Measurements from ENCODE around the gene KRTAP4-11.
"Not testable (repeated sequence)": the region's sequence is repeated elsewhere in the genome, so short reads cannot be mapped to it uniquely, and the experiment has no call there.

KRTAP4-11 gene

GRCh38 chr17:41150026-41150425, 31.9 kb upstream of the KRTAP4-11 start:
- no peak overlapping the region for H3K27ac ChIP-seq (ENCODE audit: insufficient read depth in 1 of 2, low read depth in 1 of 2, low read length in 2 of 2, poor library complexity in 1 of 2, severe bottlenecking in 2 of 2)
- no peak for DNase-seq
- no peak overlapping the region for H3K4me3 ChIP-seq (ENCODE audit: control insufficient read depth in 1 of 7, extremely low read depth in 1 of 7, insufficient read depth in 4 of 7, low read depth in 2 of 7, low read length in 6 of 7)
- H3K27me3 ChIP-seq (replicated peaks in 2 of 5; ENCODE audit: control insufficient read depth in 4 of 5, insufficient read depth in 5 of 5, low read length in 4 of 5) = peaks cover 0 to 3% (median 0%) of the 10 kb centered on the region in 5 experiments
- WGBS (ENCODE audit: insufficient coverage) = 95% methylated on average over 4 of the region's 4 CpGs
- H3K9me3 ChIP-seq (ENCODE audit: control extremely low read depth in 1 of 5, control insufficient read depth in 4 of 5, insufficient read depth in 2 of 5, low read depth in 1 of 5, low read length in 4 of 5) = peaks cover 0 to 3% (median 0%) of the 10 kb centered on the region in 5 experiments
- H3K36me3 ChIP-seq (ENCODE audit: control insufficient read depth in 4 of 4, insufficient read depth in 4 of 4, low read length in 3 of 4) = no peaks in the 10 kb centered on the region
- ChIA-PET CTCF (interaction anchor here (0.6 kb wide), 1 partner anchor 9 kb away, joined by 3 read pairs; no protein-coding TSS in a partner anchor), POLR2A (no interaction called here)
- H3K4me1 ChIP-seq (ENCODE audit: control extremely low read depth in 1 of 4, control insufficient read depth in 4 of 4, insufficient read depth in 4 of 4, low read length in 3 of 4) = peaks cover 0 to 8% (median 0%) of the 10 kb centered on the region in 4 experiments

GRCh38 chr17:41149652-41149985, 31.4 kb upstream of the KRTAP4-11 start, which contains the start of gene KRTAP4-5:
Gene KRTAP4-5, minus strand, starts transcription at chr17:41149825. Its CDS starts 58 bp downstream, at chr17:41149767.
- Histone ChIP-seq H3K36me3 (ENCODE audit: control insufficient read depth in 4 of 4, insufficient read depth in 4 of 4, low read length in 3 of 4) (no peaks in the 10 kb centered on the region), H3K4me1 (ENCODE audit: control extremely low read depth in 1 of 4, control insufficient read depth in 4 of 4, insufficient read depth in 4 of 4, low read length in 3 of 4) (peaks cover 0 to 8% (median 0%) of the 10 kb centered on the region in 4 experiments), H3K9me3 (ENCODE audit: control extremely low read depth in 1 of 5, control insufficient read depth in 4 of 5, insufficient read depth in 2 of 5, low read depth in 1 of 5, low read length in 4 of 5) (peaks cover 0 to 3% (median 0%) of the 10 kb centered on the region in 5 experiments), H3K4me3 (ENCODE audit: control insufficient read depth in 1 of 7, extremely low read depth in 1 of 7, insufficient read depth in 4 of 7, low read depth in 2 of 7, low read length in 6 of 7) (no peak within 1 kb of the TSS), H3K27ac (ENCODE audit: insufficient read depth in 1 of 2, low read depth in 1 of 2, low read length in 2 of 2, poor library complexity in 1 of 2, severe bottlenecking in 2 of 2) (no peak within 1 kb of the TSS), H3K27me3 (replicated peaks in 2 of 5; ENCODE audit: control insufficient read depth in 4 of 5, insufficient read depth in 5 of 5, low read length in 4 of 5) (peaks cover 0 to 3% (median 0%) of the 10 kb centered on the region in 5 experiments)
- WGBS (ENCODE audit: insufficient coverage) = 50% methylated on average over 2 of the region's 2 CpGs
- ChIA-PET POLR2A (no interaction called here), CTCF (no interaction called here)
- no peak for DNase-seq

GRCh38 chr17:41148971-41149651, 30.9 kb upstream of the KRTAP4-11 start:
- CTCF ChIA-PET; H3K4me3 ChIP-seq (ENCODE audit: control insufficient read depth in 1 of 7, extremely low read depth in 1 of 7, insufficient read depth in 4 of 7, low read depth in 2 of 7, low read length in 6 of 7); H3K36me3 ChIP-seq (ENCODE audit: control insufficient read depth in 4 of 4, insufficient read depth in 4 of 4, low read length in 3 of 4); H3K27ac ChIP-seq (ENCODE audit: insufficient read depth in 1 of 2, low read depth in 1 of 2, low read length in 2 of 2, poor library complexity in 1 of 2, severe bottlenecking in 2 of 2); DNase-seq; H3K4me1 ChIP-seq (ENCODE audit: control extremely low read depth in 1 of 4, control insufficient read depth in 4 of 4, insufficient read depth in 4 of 4, low read length in 3 of 4); H3K9me3 ChIP-seq (ENCODE audit: control extremely low read depth in 1 of 5, control insufficient read depth in 4 of 5, insufficient read depth in 2 of 5, low read depth in 1 of 5, low read length in 4 of 5); POLR2A ChIA-PET; H3K27me3 ChIP-seq (replicated peaks in 2 of 5; ENCODE audit: control insufficient read depth in 4 of 5, insufficient read depth in 5 of 5, low read length in 4 of 5): not testable (repeated sequence)
- 96% methylated on average over 9 of the region's 10 CpGs for WGBS (ENCODE audit: insufficient coverage)

GRCh38 chr17:41147531-41148204, 29.5 kb upstream of the KRTAP4-11 start:
- 100% methylated on average over 2 of the region's 2 CpGs for WGBS (ENCODE audit: insufficient coverage)
- Histone ChIP-seq H3K4me1 (ENCODE audit: control extremely low read depth in 1 of 4, control insufficient read depth in 4 of 4, insufficient read depth in 4 of 4, low read length in 3 of 4) (no peaks in the 10 kb centered on the region), H3K27ac (ENCODE audit: insufficient read depth in 1 of 2, low read depth in 1 of 2, low read length in 2 of 2, poor library complexity in 1 of 2, severe bottlenecking in 2 of 2) (no peak overlapping the region), H3K27me3 (replicated peaks in 2 of 5; ENCODE audit: control insufficient read depth in 4 of 5, insufficient read depth in 5 of 5, low read length in 4 of 5) (peaks cover 0 to 3% (median 0%) of the 10 kb centered on the region in 5 experiments), H3K9me3 (ENCODE audit: control extremely low read depth in 1 of 5, control insufficient read depth in 4 of 5, insufficient read depth in 2 of 5, low read depth in 1 of 5, low read length in 4 of 5) (peaks cover 0 to 12% (median 4%) of the 10 kb centered on the region in 5 experiments), H3K4me3 (ENCODE audit: control insufficient read depth in 1 of 7, extremely low read depth in 1 of 7, insufficient read depth in 4 of 7, low read depth in 2 of 7, low read length in 6 of 7) (no peak overlapping the region), H3K36me3 (ENCODE audit: control insufficient read depth in 4 of 4, insufficient read depth in 4 of 4, low read length in 3 of 4) (no peaks in the 10 kb centered on the region)
- no peak for DNase-seq
- ChIA-PET CTCF (no interaction called here), POLR2A (no interaction called here)

- Histone ChIP-seq H3K27ac (ENCODE audit: insufficient read depth in 1 of 2, low read depth in 1 of 2, low read length in 2 of 2, poor library complexity in 1 of 2, severe bottlenecking in 2 of 2) (no peak overlapping the region), H3K27me3 (replicated peaks in 2 of 5; ENCODE audit: control insufficient read depth in 4 of 5, insufficient read depth in 5 of 5, low read length in 4 of 5) (peaks cover 0 to 2% (median 0%) of the 10 kb centered on the region in 5 experiments), H3K9me3 (ENCODE audit: control extremely low read depth in 1 of 5, control insufficient read depth in 4 of 5, insufficient read depth in 2 of 5, low read depth in 1 of 5, low read length in 4 of 5) (peaks cover 1 to 26% (median 4%) of the 10 kb centered on the region in 5 experiments), H3K4me1 (ENCODE audit: control extremely low read depth in 1 of 4, control insufficient read depth in 4 of 4, insufficient read depth in 4 of 4, low read length in 3 of 4) (no peaks in the 10 kb centered on the region), H3K4me3 (ENCODE audit: control insufficient read depth in 1 of 7, extremely low read depth in 1 of 7, insufficient read depth in 4 of 7, low read depth in 2 of 7, low read length in 6 of 7) (no peak overlapping the region), H3K36me3 (ENCODE audit: control insufficient read depth in 4 of 4, insufficient read depth in 4 of 4, low read length in 3 of 4) (no peaks in the 10 kb centered on the region)
- ChIA-PET CTCF (no interaction called here), POLR2A (no interaction called here)
- DNase-seq = no peak
- no CpG with 5 or more reads among the region's 2 CpGs for WGBS (ENCODE audit: insufficient coverage)
Measured at GRCh38 chr17:41145261-41145660, 27.1 kb upstream of the KRTAP4-11 start.

GRCh38 chr17:41144846-41145245, 26.7 kb upstream of the KRTAP4-11 start:
- H3K4me3 ChIP-seq (ENCODE audit: control insufficient read depth in 1 of 7, extremely low read depth in 1 of 7, insufficient read depth in 4 of 7, low read depth in 2 of 7, low read length in 6 of 7) = no peak overlapping the region
- no CpG with 5 or more reads among the region's 1 CpG for WGBS (ENCODE audit: insufficient coverage)
- no peak overlapping the region for H3K27ac ChIP-seq (ENCODE audit: insufficient read depth in 1 of 2, low read depth in 1 of 2, low read length in 2 of 2, poor library complexity in 1 of 2, severe bottlenecking in 2 of 2)
- H3K36me3 ChIP-seq (ENCODE audit: control insufficient read depth in 4 of 4, insufficient read depth in 4 of 4, low read length in 3 of 4) = no peaks in the 10 kb centered on the region
- DNase-seq = no peak
- ChIA-PET POLR2A (no interaction called here), CTCF (no interaction called here)
- no peaks in the 10 kb centered on the region for H3K4me1 ChIP-seq (ENCODE audit: control extremely low read depth in 1 of 4, control insufficient read depth in 4 of 4, insufficient read depth in 4 of 4, low read length in 3 of 4)
- peaks cover 4 to 31% (median 5%) of the 10 kb centered on the region in 5 experiments for H3K9me3 ChIP-seq (ENCODE audit: control extremely low read depth in 1 of 5, control insufficient read depth in 4 of 5, insufficient read depth in 2 of 5, low read depth in 1 of 5, low read length in 4 of 5)
- no peaks in the 10 kb centered on the region for H3K27me3 ChIP-seq (replicated peaks in 2 of 5; ENCODE audit: control insufficient read depth in 4 of 5, insufficient read depth in 5 of 5, low read length in 4 of 5)

GRCh38 chr17:41141361-41141760, 23.2 kb upstream of the KRTAP4-11 start:
- no peak overlapping the region for H3K27ac ChIP-seq (ENCODE audit: insufficient read depth in 1 of 2, low read depth in 1 of 2, low read length in 2 of 2, poor library complexity in 1 of 2, severe bottlenecking in 2 of 2)
- H3K4me1 ChIP-seq (ENCODE audit: control extremely low read depth in 1 of 4, control insufficient read depth in 4 of 4, insufficient read depth in 4 of 4, low read length in 3 of 4) = no peaks in the 10 kb centered on the region
- H3K9me3 ChIP-seq (ENCODE audit: control extremely low read depth in 1 of 5, control insufficient read depth in 4 of 5, insufficient read depth in 2 of 5, low read depth in 1 of 5, low read length in 4 of 5) = peaks cover 4 to 41% (median 11%) of the 10 kb centered on the region in 5 experiments
- POLR2A ChIA-PET = no interaction called here
- H3K4me3 ChIP-seq (ENCODE audit: control insufficient read depth in 1 of 7, extremely low read depth in 1 of 7, insufficient read depth in 4 of 7, low read depth in 2 of 7, low read length in 6 of 7) = no peak overlapping the region
- CTCF ChIA-PET = interaction anchor here (0.9 kb wide), 1 partner anchor 9 kb away, joined by 3 read pairs; no protein-coding TSS in a partner anchor
- no peaks in the 10 kb centered on the region for H3K27me3 ChIP-seq (replicated peaks in 2 of 5; ENCODE audit: control insufficient read depth in 4 of 5, insufficient read depth in 5 of 5, low read length in 4 of 5)
- DNase-seq = no peak
- H3K36me3 ChIP-seq (ENCODE audit: control insufficient read depth in 4 of 4, insufficient read depth in 4 of 4, low read length in 3 of 4) = no peaks in the 10 kb centered on the region
